PC-3 (cell line): ENCODE results near the gene NYAP1. TPM values are rescaled to one million over a fixed set of nuclear protein-coding genes. Genes with fewer than 3 reads are reported as not detected.
A peak's percentile ranks its signal among the peaks of the same experiment; 100 is the strongest.
"Not testable (repeated sequence)": the region's sequence is repeated elsewhere in the genome, so short reads cannot be mapped to it uniquely, and the experiment has no call there.

Experiments used
- ATAC-seq: fragments of 200-7000 bp; cut with Tn5 transposase; 2 replicates; pipeline ENCODE4 v1.9.1; 2020; ENCODE audit warnings: mild to moderate bottlenecking, moderate library complexity
- BruUV-seq: library from RNA; stranded (reverse); fragments of 400-500 nt; replicated peaks from 2 replicates; lab custom pipeline; 2021; lab: Mats Ljungman, UMichigan
- CTCF ChIA-PET: fragments of 300-600 bp; sonication (Branson Sonifier 250); formaldehyde crosslinking; loops from one replicate; lab custom pipeline; 2022; ENCODE audit warnings: antibody characterized with exemption; lab: Charles Lee
- POLR2A ChIA-PET: fragments of 300-600 bp; sonication (Branson Sonifier 250); formaldehyde crosslinking; loops from one replicate; lab custom pipeline; 2022; ENCODE audit warnings: antibody characterized with exemption; ENCODE audit not compliant: unreplicated experiment; lab: Charles Lee
- DNase-seq: peaks from one replicate; pipeline ENCODE4 v3.0.0-alpha.2; 2015
- H2AFZ ChIP-seq: fragments of 300-600 bp; sonication (generic); 2 replicates; pipeline ENCODE4 v1.6.0; 2016; ENCODE audit warnings: antibody characterized with exemption, low read length
- H3F3A ChIP-seq: fragments of 300-600 bp; sonication (generic); one replicate; pipeline ENCODE4 v1.6.0; 2017; ENCODE audit warnings: antibody characterized with exemption, low read length, control low read depth, mild to moderate bottlenecking; ENCODE audit not compliant: unreplicated experiment
- H3K27ac ChIP-seq: fragments of 300-600 bp; sonication (generic); 2 replicates; pipeline ENCODE4 v1.5.1; 2016; ENCODE audit warnings: mild to moderate bottlenecking, low read length
- H3K27me3 ChIP-seq: fragments of 300-600 bp; sonication (generic); 2 replicates; pipeline ENCODE4 v1.6.1; 2016; ENCODE audit warnings: low read length, mixed read lengths
- H3K36me3 ChIP-seq: fragments of 300-600 bp; sonication (generic); 2 replicates; pipeline ENCODE4 v1.6.1; 2016; ENCODE audit warnings: low read depth, mixed run types, low read length, mixed read lengths
- H3K4me1 ChIP-seq: fragments of 300-600 bp; sonication (generic); 2 replicates; pipeline ENCODE4 v1.5.1; 2016; ENCODE audit warnings: low read length; ENCODE audit not compliant: insufficient read depth
- H3K4me2 ChIP-seq: fragments of 300-600 bp; sonication (generic); 2 replicates; pipeline ENCODE4 v1.6.0; 2016; ENCODE audit warnings: low read length
- H3K4me3 ChIP-seq: fragments of 300-600 bp; sonication (generic); 2 replicates; pipeline ENCODE4 v1.5.1; 2016; ENCODE audit warnings: mild to moderate bottlenecking, low read length, mixed read lengths
- H3K79me2 ChIP-seq: fragments of 300-600 bp; sonication (generic); 2 replicates; pipeline ENCODE4 v1.6.1; 2017; ENCODE audit warnings: low read length, mixed read lengths
- H3K9ac ChIP-seq: fragments of 300-600 bp; sonication (generic); 2 replicates; pipeline ENCODE4 v1.6.0; 2016; ENCODE audit warnings: mild to moderate bottlenecking, low read length
- H3K9me2 ChIP-seq: fragments of 300-600 bp; sonication (generic); replicated peaks from 2 replicates; pipeline ENCODE4 v1.6.1; 2016; ENCODE audit warnings: mixed run types, low read length, mixed read lengths
- H3K9me3 ChIP-seq: fragments of 300-600 bp; sonication (generic); 2 replicates; pipeline ENCODE4 v1.6.1; 2016; ENCODE audit warnings: low read length, mixed read lengths
- H4K20me1 ChIP-seq: fragments of 300-600 bp; sonication (generic); 2 replicates; pipeline ENCODE4 v1.6.1; 2016; ENCODE audit warnings: low read length, mixed read lengths
- EZH2 ChIP-seq: fragments of 300-600 bp; sonication (generic); IDR thresholded peaks from one replicate; pipeline ENCODE4 v1.6.1; 2017; ENCODE audit warnings: antibody characterized with exemption, mild to moderate bottlenecking, low read length; ENCODE audit not compliant: unreplicated experiment
- EZH2phosphoT487 ChIP-seq: fragments of 300-600 bp; sonication (generic); IDR thresholded peaks from 2 replicates; pipeline ENCODE4 v1.6.1; 2018; ENCODE audit warnings: mild to moderate bottlenecking, antibody characterized with exemption, low read length, borderline replicate concordance
- intact Hi-C: fragments of 100-400 bp; cut with micrococcal nuclease; formaldehyde crosslinking; loops from 2 replicates; pipeline ENCODE4 v1.9.0; 2023
- total RNA-seq: library from RNA; depleted of rRNA; stranded (reverse); fragments of >200 nt; gene quantifications from 2 replicates; pipeline ENCODE4 v1.2.3, GENCODE V29; 2014
- TF ChIP-seq, protein P1 (sequence below): fragments of 300-600 bp; sonication (generic); conservative IDR thresholded peaks from 2 replicates; pipeline ENCODE4 v1.5.1; 2017; ENCODE audit warnings: antibody characterized with exemption, low read depth, mild to moderate bottlenecking, low read length

The NYAP1 gene
- total RNA-seq, 1 experiment from 2014 or later = 1.9 TPM

DNA sequence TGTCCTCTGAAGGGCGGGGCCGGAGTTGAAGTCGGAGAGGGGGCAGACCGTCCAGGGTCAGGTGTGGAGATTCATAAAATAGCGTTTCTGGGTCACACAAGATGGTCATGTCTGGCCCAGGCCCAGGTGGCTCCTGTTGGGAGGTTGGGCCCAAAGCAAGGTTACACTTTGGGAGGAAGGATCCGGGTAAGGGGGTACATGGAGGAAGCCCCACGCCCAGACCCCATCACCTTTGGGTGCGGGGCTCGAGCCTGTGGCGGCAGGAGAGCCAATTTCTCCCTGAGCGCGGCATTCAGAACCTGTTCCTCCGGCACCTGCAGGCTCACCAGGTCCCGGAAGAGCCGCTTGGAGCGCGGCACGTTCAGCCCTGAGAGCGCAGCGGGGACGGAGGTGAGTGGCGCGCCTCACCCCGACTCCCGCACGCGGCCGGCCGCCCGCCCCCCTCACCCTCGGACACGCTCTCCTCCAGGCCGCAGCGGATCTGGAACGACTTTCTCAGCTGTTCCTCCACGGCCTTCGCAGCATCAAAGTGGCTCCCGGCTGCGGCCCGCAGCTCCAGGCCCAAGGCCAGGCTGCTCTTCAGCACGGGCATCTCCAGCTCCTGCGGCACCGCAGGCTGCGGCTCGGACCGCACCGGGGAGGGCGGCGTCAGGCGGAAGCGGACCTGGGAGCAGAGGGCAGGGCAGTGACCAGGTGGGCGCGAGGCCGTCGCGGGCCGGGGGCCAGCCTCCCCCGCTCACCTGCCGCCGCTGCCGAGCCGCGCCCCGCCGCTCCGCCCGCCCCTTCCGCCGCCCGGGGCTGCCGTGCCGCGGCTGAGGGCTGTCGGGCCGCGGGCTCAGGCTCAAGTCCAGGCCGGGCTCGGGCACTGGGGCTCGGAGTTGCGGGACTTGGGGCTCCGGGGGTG lies 48.1 kb upstream of the NYAP1 start:
- Histone ChIP-seq H3K27ac (peak overlapping the region; percentile 82), H3K9me2 (no peaks in the 10 kb centered on the region), H3K9me3 (no peaks in the 10 kb centered on the region), H3K4me1 (peaks cover 30% of the 10 kb centered on the region), H3K9ac (peak overlapping the region; percentile 86), H3K4me2 (peak overlapping the region; percentile 97), H3K4me3 (peak overlapping the region; percentile 97), H3K27me3 (no peaks in the 10 kb centered on the region), H3K36me3 (peaks cover 22% of the 10 kb centered on the region), H2AFZ (peak overlapping the region; percentile 72), H4K20me1 (no peaks in the 10 kb centered on the region), H3K79me2 (peaks cover 52% of the 10 kb centered on the region), H3F3A (peaks cover 9% of the 10 kb centered on the region)
- peak; percentile 54 for ATAC-seq
- TSS peak; percentile 54 for BruUV-seq
- TF ChIP-seq EZH2phosphoT487 = peak; percentile 55; the same call in 1 of the 2 replicates
- TF ChIP-seq EZH2 = no peak
- intact Hi-C loops = no loop called here
- ChIA-PET CTCF (interaction anchor here (0.5 kb wide), 1 partner anchor 11 kb away, joined by 6 read pairs; no protein-coding TSS in a partner anchor), POLR2A (interaction anchor here (1.0 kb wide), 1 partner anchor 177 kb away, joined by 4 read pairs; the partner anchor contains the start of gene MOSPD3)
- DNase-seq = peak; percentile 37

DNA sequence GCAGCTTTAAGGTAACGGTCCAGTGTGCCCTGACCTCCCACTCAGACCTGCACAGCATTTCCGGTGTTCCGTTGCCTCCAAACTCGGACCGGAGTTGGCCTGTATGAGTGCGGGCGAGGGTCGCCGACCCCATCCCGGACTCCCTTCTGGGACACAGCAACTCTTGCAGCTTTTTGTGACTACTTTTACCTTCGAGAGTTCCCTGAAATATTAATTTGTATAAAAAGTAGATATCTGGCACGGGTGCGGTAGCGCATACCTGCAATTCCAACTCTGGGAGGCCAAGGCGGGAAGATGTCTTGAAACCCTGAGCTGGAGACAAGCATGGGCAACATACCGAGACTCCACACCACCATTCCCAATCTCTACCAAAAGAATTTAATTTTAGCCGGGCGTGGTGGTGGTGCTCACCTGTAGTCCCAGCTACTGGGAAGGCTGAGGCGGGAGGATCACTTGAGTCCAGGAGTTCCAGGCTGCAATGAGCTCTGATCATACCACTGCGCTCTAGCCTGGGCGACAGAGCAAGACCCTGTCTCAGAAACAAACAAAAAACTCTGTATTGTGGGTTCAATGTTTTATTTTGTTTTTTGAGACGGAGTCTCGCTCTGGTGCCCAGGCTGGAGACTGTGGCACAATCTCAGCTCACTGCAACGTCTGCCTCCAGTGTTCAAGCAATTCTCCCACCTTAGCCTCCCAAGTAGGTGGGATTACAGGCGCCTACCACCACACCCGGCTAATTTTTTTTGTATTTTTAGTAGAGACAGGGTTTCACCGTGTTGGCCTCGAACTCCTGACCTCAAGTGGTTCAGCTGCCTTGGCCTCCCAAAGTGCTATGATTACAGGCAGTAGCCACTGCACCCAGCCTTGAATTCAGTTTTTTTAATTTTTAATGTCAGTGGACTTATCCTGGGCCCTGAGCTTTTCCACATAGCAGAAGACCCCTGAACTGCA lies 46.3 kb upstream of the NYAP1 start:
- no peak overlapping the region for H2AFZ ChIP-seq
- no peak overlapping the region for H3K27ac ChIP-seq
- peaks cover 19% of the 10 kb centered on the region for H3K36me3 ChIP-seq
- intact Hi-C loops = no loop called here
- BruUV-seq = no TSS peak
- H3K9ac ChIP-seq = no peak overlapping the region; the same call in 1 of the 2 replicates
- no peak for TF ChIP-seq EZH2phosphoT487
- TF ChIP-seq, protein P1, sequence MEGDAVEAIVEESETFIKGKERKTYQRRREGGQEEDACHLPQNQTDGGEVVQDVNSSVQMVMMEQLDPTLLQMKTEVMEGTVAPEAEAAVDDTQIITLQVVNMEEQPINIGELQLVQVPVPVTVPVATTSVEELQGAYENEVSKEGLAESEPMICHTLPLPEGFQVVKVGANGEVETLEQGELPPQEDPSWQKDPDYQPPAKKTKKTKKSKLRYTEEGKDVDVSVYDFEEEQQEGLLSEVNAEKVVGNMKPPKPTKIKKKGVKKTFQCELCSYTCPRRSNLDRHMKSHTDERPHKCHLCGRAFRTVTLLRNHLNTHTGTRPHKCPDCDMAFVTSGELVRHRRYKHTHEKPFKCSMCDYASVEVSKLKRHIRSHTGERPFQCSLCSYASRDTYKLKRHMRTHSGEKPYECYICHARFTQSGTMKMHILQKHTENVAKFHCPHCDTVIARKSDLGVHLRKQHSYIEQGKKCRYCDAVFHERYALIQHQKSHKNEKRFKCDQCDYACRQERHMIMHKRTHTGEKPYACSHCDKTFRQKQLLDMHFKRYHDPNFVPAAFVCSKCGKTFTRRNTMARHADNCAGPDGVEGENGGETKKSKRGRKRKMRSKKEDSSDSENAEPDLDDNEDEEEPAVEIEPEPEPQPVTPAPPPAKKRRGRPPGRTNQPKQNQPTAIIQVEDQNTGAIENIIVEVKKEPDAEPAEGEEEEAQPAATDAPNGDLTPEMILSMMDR = no peak
- TF ChIP-seq EZH2 = no peak
- DNase-seq (no peak), ATAC-seq (no peak)
- no peaks in the 10 kb centered on the region for H3K9me2 ChIP-seq
- no peaks in the 10 kb centered on the region for H3K9me3 ChIP-seq
- H3F3A ChIP-seq = peaks cover 9% of the 10 kb centered on the region
- H3K79me2 ChIP-seq = peaks cover 35% of the 10 kb centered on the region
- ChIA-PET CTCF (interaction anchor here (0.5 to 0.7 kb wide), 4 partner anchors 28 to 912 kb away, joined by 3 to 6 read pairs (median 4); no protein-coding TSS in a partner anchor), POLR2A (interaction anchor here (0.6 to 1.0 kb wide), 2 partner anchors 42 to 175 kb away, joined by 4 to 5 read pairs; partner anchors contain the start of gene MOSPD3)
- H3K4me3 ChIP-seq = peak overlapping the region; percentile 97; the same call in 1 of the 2 replicates
- H4K20me1 ChIP-seq = no peaks in the 10 kb centered on the region
- peaks cover 14% of the 10 kb centered on the region for H3K4me1 ChIP-seq
- H3K27me3 ChIP-seq = no peaks in the 10 kb centered on the region
- H3K4me2 ChIP-seq = peak overlapping the region; percentile 97; the same call in 1 of the 2 replicates

DNA sequence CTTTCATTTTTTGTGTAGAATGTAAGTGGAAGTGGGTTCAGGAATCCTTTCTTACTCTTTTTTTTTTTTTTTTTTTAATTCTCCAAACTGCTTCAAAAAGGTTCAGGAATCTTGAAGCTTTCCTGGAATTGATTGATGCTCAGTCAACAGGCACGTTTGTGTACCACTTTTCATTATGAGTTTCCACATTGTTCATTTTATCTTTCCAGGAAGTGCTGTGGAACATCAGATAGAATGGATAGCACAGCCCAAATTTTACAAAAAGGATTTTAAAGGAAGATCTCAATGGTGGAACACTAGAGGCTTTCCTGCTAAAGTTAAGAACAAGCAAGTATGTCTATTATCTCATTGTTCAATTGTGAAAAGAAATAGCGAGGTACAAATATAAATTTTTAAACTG lies 45.6 kb upstream of the NYAP1 start:
- ChIA-PET CTCF (no interaction called here), POLR2A (interaction anchor here (0.7 kb wide), 1 partner anchor 1153 kb away, joined by 9 read pairs; no protein-coding TSS in a partner anchor)
- H3K4me2 ChIP-seq = no peak overlapping the region
- H4K20me1 ChIP-seq = no peaks in the 10 kb centered on the region
- DNase-seq (no peak), ATAC-seq (no peak)
- intact Hi-C loops = no loop called here
- H3K9ac ChIP-seq = no peak overlapping the region
- no peaks in the 10 kb centered on the region for H3K27me3 ChIP-seq
- H3F3A ChIP-seq = peaks cover 9% of the 10 kb centered on the region
- no peak overlapping the region for H3K4me3 ChIP-seq
- H3K79me2 ChIP-seq = peaks cover 27% of the 10 kb centered on the region
- no peaks in the 10 kb centered on the region for H3K9me3 ChIP-seq
- BruUV-seq = no TSS peak
- peaks cover 15% of the 10 kb centered on the region for H3K36me3 ChIP-seq
- H3K9me2 ChIP-seq = no peaks in the 10 kb centered on the region
- H3K27ac ChIP-seq = no peak overlapping the region
- no peak overlapping the region for H2AFZ ChIP-seq
- no peak for TF ChIP-seq EZH2
- TF ChIP-seq, protein P1 = no peak
- no peak for TF ChIP-seq EZH2phosphoT487
- H3K4me1 ChIP-seq = peaks cover 14% of the 10 kb centered on the region

DNA sequence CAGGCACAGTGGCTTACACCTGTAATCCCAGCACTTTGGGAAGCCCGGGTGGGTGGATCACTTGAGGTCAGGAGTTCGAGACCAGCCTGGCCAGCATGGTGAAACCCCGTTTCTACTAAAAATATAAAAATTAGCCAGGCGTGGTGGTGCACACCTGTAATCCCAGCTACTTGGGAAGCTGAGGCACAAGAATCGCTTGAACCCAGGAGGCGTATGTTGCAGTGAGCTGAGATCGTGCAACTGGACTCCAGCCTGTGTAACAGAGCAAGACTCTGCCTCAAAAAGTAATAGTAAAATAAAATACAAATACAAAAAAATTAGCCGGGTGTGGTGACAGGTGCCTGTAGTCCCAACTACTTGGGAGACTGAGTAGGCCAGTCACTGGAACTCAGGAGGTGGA lies 45.0 kb upstream of the NYAP1 start:
- POLR2A ChIA-PET = interaction anchor here (0.7 kb wide), 1 partner anchor 1152 kb away, joined by 9 read pairs; no protein-coding TSS in a partner anchor
- peaks cover 22% of the 10 kb centered on the region for H3K79me2 ChIP-seq
- H3K4me3 ChIP-seq, H3K9me3 ChIP-seq, H3F3A ChIP-seq, H3K9ac ChIP-seq, CTCF ChIA-PET, H2AFZ ChIP-seq, DNase-seq, intact Hi-C loops, ATAC-seq, H3K36me3 ChIP-seq, BruUV-seq, H3K27ac ChIP-seq, H4K20me1 ChIP-seq, H3K4me2 ChIP-seq, H3K9me2 ChIP-seq, H3K27me3 ChIP-seq: not testable (repeated sequence)
- peaks cover 14% of the 10 kb centered on the region for H3K4me1 ChIP-seq
